Breast epithelium (tissue), 3 donors: ENCODE measurements around the gene DNASE1L1.

Source experiments
- CTCF ChIP-seq, 3 donors: fragments of 450-650 bp; IDR thresholded peaks; one replicate each; pipeline ENCODE4 v1.5.1; 2016 to 2017; ENCODE audit warnings: antibody characterized with exemption in 3 of 3, mild to moderate bottlenecking in 3 of 3, moderate library complexity in 3 of 3
- POLR2A ChIP-seq: fragments of 450-650 bp; IDR thresholded peaks from one replicate; pipeline ENCODE4 v1.6.1; 2016; ENCODE audit warnings: antibody characterized with exemption, mild to moderate bottlenecking, moderate library complexity
- POLR2AphosphoS5 ChIP-seq, 3 donors: sonication (generic); formaldehyde crosslinking; IDR thresholded peaks; one replicate each; pipeline ENCODE4 v1.6.1; 2017; ENCODE audit warnings: antibody characterized with exemption in 3 of 3

GRCh38 chrX:154363706-154364439 is 45.2 kb downstream of the DNASE1L1 start:
- TF ChIP-seq POLR2A (no peak), CTCF (IDR thresholded peaks at IDR 0.05) (no peak), POLR2AphosphoS5 (IDR thresholded peaks at IDR 0.05) (no peak)
